Prostate gland (tissue), 2 donors: ENCODE results near the gene AARS1. TPM values are rescaled to one million over a fixed set of nuclear protein-coding genes. Genes with fewer than 3 reads are reported as not detected.
A peak's percentile ranks its signal among the peaks of the same experiment; 100 is the strongest.
"Not testable (repeated sequence)": the region's sequence is repeated elsewhere in the genome, so short reads cannot be mapped to it uniquely, and the experiment has no call there.

ENCODE experiments used
- DNase-seq: peaks from one replicate; pipeline ENCODE4 v3.0.0-alpha.2; 2019; ENCODE audit warnings: low spot score
- H3K27ac ChIP-seq, 2 donors: fragments of 200-600 bp; sonication (generic); 2 replicates each; pipeline ENCODE4 v1.5.1; 2017 to 2019
- H3K27me3 ChIP-seq: fragments of 200-600 bp; sonication (generic); replicated peaks from 2 replicates; pipeline ENCODE4 v1.5.1; 2019; ENCODE audit not compliant: insufficient read depth
- H3K36me3 ChIP-seq, 2 donors: fragments of 200-600 bp; sonication (generic); 1 replicate in 1 of 2; 2 replicates in 1 of 2; pipeline versions ENCODE4 v1.5.1 to v1.8.1; 2017 to 2019
- H3K4me1 ChIP-seq: fragments of 200-600 bp; sonication (generic); replicated peaks from 2 replicates; pipeline ENCODE4 v1.5.1; 2019
- H3K4me3 ChIP-seq, 2 donors: fragments of 200-600 bp; sonication (generic); 2 replicates each; pipeline ENCODE4 v1.5.1; 2017 to 2019
- H3K9me3 ChIP-seq: fragments of 200-600 bp; sonication (generic); 2 replicates; pipeline ENCODE4 v1.5.1; 2017
- POLR2A ChIP-seq: fragments of 450-650 bp; IDR thresholded peaks from one replicate; pipeline ENCODE4 v1.6.1; 2016; ENCODE audit warnings: antibody characterized with exemption, mild to moderate bottlenecking
- POLR2AphosphoS5 ChIP-seq: sonication (generic); formaldehyde crosslinking; IDR thresholded peaks from one replicate; pipeline ENCODE4 v1.6.1; 2017; ENCODE audit warnings: antibody characterized with exemption
- WGBS: methylation state at CpG from one replicate; pipeline ENCODE4 v1.1.5; 2018; 5-methylcytosine and 5-hydroxymethylcytosine counted together
- intact Hi-C: fragments of 100-400 bp; cut with DNase I; formaldehyde crosslinking; loops from one replicate; pipeline ENCODE4 v1.14.2; 2022
- total RNA-seq, 2 donors: library from RNA; depleted of rRNA; stranded (reverse); fragments of >200 nt; gene quantifications; one replicate each; pipeline ENCODE4 v1.1.0, GENCODE V29; 2016
- TF ChIP-seq, protein P1 (sequence below), 4 experiments: fragments of 200-600 bp in 2 of 4; fragments of 450-650 bp in 2 of 4; sonication (generic) in 2 of 4; IDR thresholded peaks; 1 replicate in 3 of 4; 2 replicates in 1 of 4; pipeline ENCODE4 v1.5.1; 2016 to 2019; ENCODE audit warnings: antibody characterized with exemption in 4 of 4, mild to moderate bottlenecking in 2 of 4, moderate library complexity in 2 of 4

AARS1 gene
- total RNA-seq, 2 donors from 2014 or later = 79.1 to 93.1 TPM

DNA sequence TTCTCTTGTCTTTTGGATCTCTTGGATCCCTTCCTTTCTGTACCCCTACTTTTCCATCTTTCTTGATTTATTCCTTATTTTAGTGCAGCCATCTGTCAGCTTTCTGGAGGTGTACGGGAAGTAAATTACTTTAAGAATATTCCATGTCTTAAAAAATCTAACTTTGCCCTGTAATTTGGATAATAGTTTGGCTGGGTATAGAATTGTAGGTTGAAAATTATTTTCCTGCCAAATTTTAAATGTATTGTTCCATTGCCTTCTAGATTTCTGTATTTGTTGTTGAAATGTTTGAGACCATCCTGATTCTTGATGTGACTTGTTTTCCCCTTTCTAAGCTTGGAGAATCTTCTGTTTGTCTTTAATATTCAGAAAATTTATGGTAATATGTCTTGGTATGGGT lies 11.8 kb upstream of the AARS1 start:
- TF ChIP-seq POLR2AphosphoS5 (no peak), POLR2A (no peak)
- TF ChIP-seq, protein P1, sequence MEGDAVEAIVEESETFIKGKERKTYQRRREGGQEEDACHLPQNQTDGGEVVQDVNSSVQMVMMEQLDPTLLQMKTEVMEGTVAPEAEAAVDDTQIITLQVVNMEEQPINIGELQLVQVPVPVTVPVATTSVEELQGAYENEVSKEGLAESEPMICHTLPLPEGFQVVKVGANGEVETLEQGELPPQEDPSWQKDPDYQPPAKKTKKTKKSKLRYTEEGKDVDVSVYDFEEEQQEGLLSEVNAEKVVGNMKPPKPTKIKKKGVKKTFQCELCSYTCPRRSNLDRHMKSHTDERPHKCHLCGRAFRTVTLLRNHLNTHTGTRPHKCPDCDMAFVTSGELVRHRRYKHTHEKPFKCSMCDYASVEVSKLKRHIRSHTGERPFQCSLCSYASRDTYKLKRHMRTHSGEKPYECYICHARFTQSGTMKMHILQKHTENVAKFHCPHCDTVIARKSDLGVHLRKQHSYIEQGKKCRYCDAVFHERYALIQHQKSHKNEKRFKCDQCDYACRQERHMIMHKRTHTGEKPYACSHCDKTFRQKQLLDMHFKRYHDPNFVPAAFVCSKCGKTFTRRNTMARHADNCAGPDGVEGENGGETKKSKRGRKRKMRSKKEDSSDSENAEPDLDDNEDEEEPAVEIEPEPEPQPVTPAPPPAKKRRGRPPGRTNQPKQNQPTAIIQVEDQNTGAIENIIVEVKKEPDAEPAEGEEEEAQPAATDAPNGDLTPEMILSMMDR (IDR thresholded peaks at IDR 0.05) = no peak
- no peak overlapping the region for H3K4me3 ChIP-seq
- intact Hi-C loops = no loop called here
- H3K36me3 ChIP-seq = no peaks in the 10 kb centered on the region
- no peak for DNase-seq
- no peaks in the 10 kb centered on the region for H3K4me1 ChIP-seq
- 97% methylated on average over 1 of the region's 1 CpG for WGBS
- no peaks in the 10 kb centered on the region for H3K9me3 ChIP-seq
- H3K27me3 ChIP-seq = no peaks in the 10 kb centered on the region
- H3K27ac ChIP-seq = no peak overlapping the region

DNA sequence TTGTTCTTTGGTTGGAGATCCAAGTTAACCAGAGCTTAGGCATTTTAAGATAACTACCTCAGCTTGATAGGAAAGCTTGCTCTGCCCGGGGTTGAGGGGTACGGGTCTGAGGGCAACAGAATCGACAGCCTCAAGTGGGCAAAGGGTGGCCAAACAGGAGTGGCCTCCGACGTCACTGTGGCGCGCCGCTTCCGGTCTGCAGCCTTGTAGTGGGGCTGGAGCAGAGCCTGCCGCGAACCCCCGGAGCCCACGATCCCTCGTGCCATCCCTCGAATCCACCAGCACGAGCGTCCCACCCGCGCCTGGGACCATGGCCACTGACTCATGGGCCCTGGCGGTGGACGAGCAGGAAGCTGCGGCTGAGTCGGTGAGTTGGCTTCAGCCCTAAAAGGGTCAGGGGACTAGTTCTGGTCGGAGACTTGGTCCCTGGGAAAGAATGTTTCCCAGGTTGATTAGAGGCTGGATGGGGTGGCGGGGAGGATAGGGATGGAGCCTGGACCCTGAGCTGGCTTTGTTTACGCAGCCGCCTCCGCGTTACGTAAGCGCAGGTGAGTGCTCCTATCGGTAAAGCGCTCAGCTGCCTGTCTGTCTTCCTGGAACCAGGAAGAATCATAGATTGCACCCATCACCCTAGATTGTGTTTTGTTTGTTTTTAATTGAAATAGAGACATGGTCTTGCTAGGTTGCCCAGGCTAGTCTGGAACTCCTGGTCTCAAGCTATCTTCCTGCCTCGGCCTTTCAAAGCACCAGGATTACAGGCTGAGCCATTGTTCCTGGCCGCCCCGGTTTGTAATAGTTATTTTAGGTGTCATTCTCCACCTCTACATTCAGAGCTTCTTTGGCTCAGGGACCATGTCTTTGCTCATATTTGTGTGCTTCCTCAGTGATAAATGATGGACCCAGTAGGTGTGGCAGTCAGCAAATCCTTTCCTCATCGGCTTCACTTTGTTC lies 10.0 kb upstream of the AARS1 start, which contains the start of gene DDX19B:
Gene DDX19B, plus strand, starts transcription at position 199 of the 951 bp plus-strand sequence. Its CDS starts 112 bp downstream, at position 311.
- intact Hi-C loops = loop anchor here (5.0 kb wide), 1 partner anchor 48 kb away; the partner anchor contains the start of gene DDX19A
- peak within 1 kb of the TSS; percentile 85 to 94 for H3K4me3 ChIP-seq

DNA sequence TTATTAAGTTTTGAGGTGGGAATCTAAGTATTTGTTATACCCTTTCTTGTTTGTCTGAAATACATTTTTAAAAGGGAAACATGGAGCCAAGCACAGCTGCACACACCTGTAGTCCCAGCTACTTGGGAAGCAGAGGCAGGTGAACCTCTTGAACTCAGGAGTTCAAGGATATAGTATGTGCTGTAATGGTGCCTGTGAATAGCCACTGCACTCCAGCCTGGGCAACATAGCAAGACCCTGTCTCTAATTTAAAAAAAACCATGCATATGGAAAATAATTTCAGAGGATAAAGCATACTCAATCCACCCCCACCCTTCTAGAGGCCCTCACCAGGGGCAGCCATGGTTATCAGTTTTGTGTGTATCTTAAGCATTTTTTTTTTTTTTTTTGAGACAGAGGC lies 6.3 kb upstream of the AARS1 start:
- Histone ChIP-seq H3K9me3 (no peaks in the 10 kb centered on the region), H3K4me1 (no peaks in the 10 kb centered on the region), H3K27ac (no peak overlapping the region), H3K27me3 (no peaks in the 10 kb centered on the region), H3K4me3 (no peak overlapping the region), H3K36me3 (no peaks in the 10 kb centered on the region)
- TF ChIP-seq POLR2AphosphoS5 = no peak
- TF ChIP-seq, protein P1 (IDR thresholded peaks at IDR 0.05) = no peak
- TF ChIP-seq POLR2A = no peak
- intact Hi-C loops = loop anchor here (5.0 kb wide), 1 partner anchor 52 kb away; the partner anchor contains the start of gene DDX19A
- no peak for DNase-seq

More for the DNA sequence above, 10.0 kb upstream of the AARS1 start, which contains the start of gene DDX19B:
- H3K9me3 ChIP-seq = no peaks in the 10 kb centered on the region
- no peaks in the 10 kb centered on the region for H3K36me3 ChIP-seq
- no peaks in the 10 kb centered on the region for H3K27me3 ChIP-seq
- no peaks in the 10 kb centered on the region for H3K4me1 ChIP-seq
- TF ChIP-seq POLR2AphosphoS5 = peak; percentile 68
- no peak for TF ChIP-seq POLR2A
- TF ChIP-seq, protein P1 (IDR thresholded peaks at IDR 0.05) = peak in 1 of 4 experiments; percentile 5
- DNase-seq = peak; percentile 77
- under 1% methylated on average over 37 of the region's 37 CpGs for WGBS
- peak within 1 kb of the TSS; percentile 98 for H3K27ac ChIP-seq

DNA sequence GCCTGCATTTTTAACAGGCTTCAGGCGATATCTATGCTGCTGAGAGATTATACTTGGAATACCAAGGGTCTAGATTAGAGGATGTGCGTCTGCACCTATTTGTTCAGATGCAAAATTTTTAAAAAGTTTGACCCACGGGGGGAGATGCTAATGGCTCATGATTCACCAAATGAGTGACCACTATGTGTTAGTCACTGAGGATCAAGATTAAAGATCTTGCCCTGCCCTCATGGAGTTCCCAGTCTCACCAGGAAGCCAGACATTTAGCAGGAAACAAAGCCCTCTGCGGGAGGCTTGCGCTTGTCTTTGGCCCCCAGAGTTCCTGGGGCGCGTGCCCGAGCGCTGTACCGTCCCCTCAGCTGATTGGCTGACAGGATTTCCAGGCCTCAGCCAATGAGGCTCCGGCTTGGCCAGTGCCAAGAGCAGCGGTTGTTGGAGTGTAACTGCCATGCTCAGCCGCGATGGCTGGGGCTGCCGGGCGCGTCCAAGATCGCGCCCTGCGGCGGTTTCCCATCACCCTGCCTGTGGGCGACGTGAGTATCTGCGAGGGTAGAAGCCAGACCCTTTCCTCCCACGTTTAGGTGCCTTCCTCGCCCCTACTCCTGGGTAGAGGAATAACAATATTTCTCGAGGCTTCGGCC lies 5.2 kb upstream of the AARS1 start:
- no peak overlapping the region for H3K27ac ChIP-seq
- TF ChIP-seq POLR2A = no peak
- no peak for TF ChIP-seq POLR2AphosphoS5
- TF ChIP-seq, protein P1 (IDR thresholded peaks at IDR 0.05) = no peak
- DNase-seq = no peak
- H3K4me3 ChIP-seq = no peak overlapping the region
- H3K27me3 ChIP-seq = no peaks in the 10 kb centered on the region
- no peaks in the 10 kb centered on the region for H3K4me1 ChIP-seq
- H3K36me3 ChIP-seq = no peaks in the 10 kb centered on the region
- no peaks in the 10 kb centered on the region for H3K9me3 ChIP-seq
- intact Hi-C loops = loop anchor here (5.0 kb wide), 1 partner anchor 53 kb away; the partner anchor contains the start of gene DDX19A
- 95% methylated on average over 28 of the region's 28 CpGs for WGBS

DNA sequence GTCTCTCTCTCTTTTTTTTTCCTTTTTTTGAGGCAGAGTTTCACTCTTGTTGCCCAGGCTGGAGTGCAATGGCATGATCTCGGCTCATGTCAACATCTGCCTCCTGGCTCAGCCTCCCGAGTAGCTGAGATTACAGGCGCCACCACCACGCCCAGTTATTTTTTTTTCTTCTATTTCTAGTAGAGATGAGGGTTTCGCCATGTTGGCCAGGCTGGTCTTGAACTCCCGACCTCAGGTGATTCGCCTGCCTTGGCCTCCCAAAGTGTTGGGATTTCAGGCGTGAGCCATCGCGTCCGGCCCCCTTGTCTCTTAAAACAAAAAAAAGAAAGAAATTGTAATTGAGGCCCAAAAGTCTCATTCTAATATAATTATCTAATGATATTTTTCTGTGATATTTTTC lies 2.8 kb upstream of the AARS1 start:
- intact Hi-C loops, H3K27ac ChIP-seq, DNase-seq: not testable (repeated sequence)

More for the DNA sequence above, 2.8 kb upstream of the AARS1 start:
- WGBS = 93% methylated on average over 11 of the region's 11 CpGs
- not testable (repeated sequence) for H3K4me1 ChIP-seq, H3K27me3 ChIP-seq, H3K9me3 ChIP-seq, H3K36me3 ChIP-seq, H3K4me3 ChIP-seq
